KMS-11 (cell line): ENCODE results near the gene COG8.

Source experiments
- H2AFZ ChIP-seq: fragments of 200-600 bp; sonication (generic); 2 replicates; pipeline ENCODE4 v1.6.1; 2016; ENCODE audit warnings: antibody characterized with exemption, mixed run types, low read depth
- H3K27ac ChIP-seq: fragments of 200-600 bp; sonication (generic); 2 replicates; pipeline ENCODE4 v1.6.1; 2016; ENCODE audit warnings: mild to moderate bottlenecking, mixed run types
- H3K27me3 ChIP-seq: fragments of 200-600 bp; sonication (generic); 2 replicates; pipeline ENCODE4 v1.6.1; 2017; ENCODE audit warnings: mild to moderate bottlenecking, low read depth, mixed run types, moderate library complexity; ENCODE audit not compliant: insufficient read depth
- H3K36me3 ChIP-seq: fragments of 200-600 bp; sonication (generic); 2 replicates; pipeline ENCODE4 v1.6.1; 2017; ENCODE audit warnings: mild to moderate bottlenecking, mixed run types; ENCODE audit not compliant: insufficient read depth
- H3K4me1 ChIP-seq: fragments of 200-600 bp; sonication (generic); 2 replicates; pipeline ENCODE4 v1.6.1; 2016; ENCODE audit warnings: mild to moderate bottlenecking, low read depth, mixed run types; ENCODE audit not compliant: poor library complexity, severe bottlenecking
- H3K4me2 ChIP-seq: fragments of 200-600 bp; sonication (generic); 2 replicates; pipeline ENCODE4 v1.7.0; 2016; ENCODE audit warnings: mild to moderate bottlenecking, mixed run types
- H3K4me3 ChIP-seq: fragments of 200-600 bp; sonication (generic); IDR thresholded peaks from 2 replicates; pipeline ENCODE4 v1.6.1; 2017; ENCODE audit warnings: low read depth, low read length, mixed read lengths; ENCODE audit not compliant: insufficient read depth
- H3K79me2 ChIP-seq: fragments of 200-600 bp; sonication (generic); 2 replicates; pipeline ENCODE4 v1.6.1; 2016; ENCODE audit warnings: low read depth, mixed run types; ENCODE audit not compliant: insufficient read depth
- H3K9ac ChIP-seq: fragments of 200-600 bp; sonication (generic); 2 replicates; pipeline ENCODE4 v1.6.1; 2016; ENCODE audit warnings: mild to moderate bottlenecking, mixed run types
- H4K20me1 ChIP-seq: fragments of 200-600 bp; sonication (generic); 2 replicates; pipeline ENCODE4 v1.6.1; 2016; ENCODE audit warnings: mild to moderate bottlenecking, mixed run types; ENCODE audit not compliant: insufficient read depth
- TF ChIP-seq, protein P1 (sequence below): fragments of 200-600 bp; sonication (generic); conservative IDR thresholded peaks from 2 replicates; pipeline ENCODE4 v1.6.1; 2017; ENCODE audit warnings: low read depth, mild to moderate bottlenecking, antibody characterized with exemption, low read length, moderate library complexity, mixed read lengths

The COG8 gene

DNA sequence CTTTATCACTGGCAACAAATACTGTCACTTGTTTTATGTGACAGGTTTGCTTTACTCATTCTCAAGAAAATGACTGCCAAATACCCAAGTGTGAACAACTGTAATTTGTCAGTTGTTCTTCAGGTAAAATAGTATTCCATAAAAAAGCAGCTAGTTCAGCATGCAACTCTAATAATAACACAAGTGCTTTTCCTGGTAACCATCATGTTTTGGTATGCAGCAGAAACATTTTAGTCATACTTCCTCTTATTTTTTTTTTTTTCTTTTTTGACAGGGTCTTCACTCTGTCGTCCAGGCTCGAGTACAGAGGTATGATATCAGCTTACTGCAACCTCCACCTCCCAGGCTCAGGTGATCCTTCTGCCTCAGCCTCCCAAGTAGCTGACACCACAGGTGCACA, 41.9 kb upstream of the COG8 start:
- Histone ChIP-seq H3K27me3 (no peaks in the 10 kb centered on the region), H3K4me3 (no peak overlapping the region), H3K36me3 (no peaks in the 10 kb centered on the region; the same call in 1 of the 2 replicates), H2AFZ (no peak overlapping the region), H3K79me2 (peaks cover 29% of the 10 kb centered on the region), H3K4me1 (peaks cover 13% of the 10 kb centered on the region), H4K20me1 (no peaks in the 10 kb centered on the region), H3K27ac (no peak overlapping the region), H3K4me2 (no peak overlapping the region), H3K9ac (no peak overlapping the region)
- TF ChIP-seq, protein P1, sequence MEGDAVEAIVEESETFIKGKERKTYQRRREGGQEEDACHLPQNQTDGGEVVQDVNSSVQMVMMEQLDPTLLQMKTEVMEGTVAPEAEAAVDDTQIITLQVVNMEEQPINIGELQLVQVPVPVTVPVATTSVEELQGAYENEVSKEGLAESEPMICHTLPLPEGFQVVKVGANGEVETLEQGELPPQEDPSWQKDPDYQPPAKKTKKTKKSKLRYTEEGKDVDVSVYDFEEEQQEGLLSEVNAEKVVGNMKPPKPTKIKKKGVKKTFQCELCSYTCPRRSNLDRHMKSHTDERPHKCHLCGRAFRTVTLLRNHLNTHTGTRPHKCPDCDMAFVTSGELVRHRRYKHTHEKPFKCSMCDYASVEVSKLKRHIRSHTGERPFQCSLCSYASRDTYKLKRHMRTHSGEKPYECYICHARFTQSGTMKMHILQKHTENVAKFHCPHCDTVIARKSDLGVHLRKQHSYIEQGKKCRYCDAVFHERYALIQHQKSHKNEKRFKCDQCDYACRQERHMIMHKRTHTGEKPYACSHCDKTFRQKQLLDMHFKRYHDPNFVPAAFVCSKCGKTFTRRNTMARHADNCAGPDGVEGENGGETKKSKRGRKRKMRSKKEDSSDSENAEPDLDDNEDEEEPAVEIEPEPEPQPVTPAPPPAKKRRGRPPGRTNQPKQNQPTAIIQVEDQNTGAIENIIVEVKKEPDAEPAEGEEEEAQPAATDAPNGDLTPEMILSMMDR: no peak

DNA sequence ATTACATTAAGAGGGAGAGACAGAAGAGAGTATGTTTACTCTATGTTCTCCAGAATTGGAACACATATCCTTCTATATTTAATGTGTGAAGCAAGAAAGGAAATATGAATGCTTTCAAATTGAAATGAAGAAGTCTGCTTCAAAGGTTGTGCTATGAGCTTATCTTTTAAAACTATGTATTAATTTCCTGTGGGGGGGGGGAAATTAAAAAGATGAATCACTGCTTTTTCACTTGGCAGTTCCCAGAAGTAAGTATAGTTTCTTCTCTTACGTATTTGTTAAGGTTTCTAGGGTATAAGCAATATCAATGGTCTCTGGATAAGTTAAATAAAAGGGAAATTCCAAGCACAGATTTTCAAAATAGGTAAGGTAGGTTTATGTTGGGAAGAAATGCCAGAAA, 39.4 kb upstream of the COG8 start:
- Histone ChIP-seq H4K20me1 (no peaks in the 10 kb centered on the region), H3K36me3 (no peaks in the 10 kb centered on the region; the same call in 1 of the 2 replicates), H3K9ac (no peak overlapping the region), H3K27me3 (no peaks in the 10 kb centered on the region), H3K79me2 (peaks cover 14% of the 10 kb centered on the region; the same call in 1 of the 2 replicates), H3K27ac (no peak overlapping the region), H2AFZ (no peak overlapping the region), H3K4me2 (no peak overlapping the region), H3K4me3 (no peak overlapping the region), H3K4me1 (peaks cover 1% of the 10 kb centered on the region)
- TF ChIP-seq, protein P1: no peak

- no peaks in the 10 kb centered on the region; the same call in 1 of the 2 replicates for H3K36me3 ChIP-seq
- TF ChIP-seq, protein P1: no peak
- no peak overlapping the region for H3K4me2 ChIP-seq
- H4K20me1 ChIP-seq: no peaks in the 10 kb centered on the region
- H3K4me3 ChIP-seq: no peak overlapping the region
- H3K27ac ChIP-seq: no peak overlapping the region
- H3K9ac ChIP-seq: no peak overlapping the region
- H2AFZ ChIP-seq: no peak overlapping the region
- H3K27me3 ChIP-seq: no peaks in the 10 kb centered on the region
- H3K4me1 ChIP-seq: no peaks in the 10 kb centered on the region
- H3K79me2 ChIP-seq: peaks cover 7% of the 10 kb centered on the region; the same call in 1 of the 2 replicates
Measured at GRCh38 chr16:69378036-69378435, 38.7 kb upstream of the COG8 start.

- TF ChIP-seq, protein P1: no peak
- no peak overlapping the region for H3K27ac ChIP-seq
Measured at GRCh38 chr16:69376393-69377059, 37.2 kb upstream of the COG8 start.

More at GRCh38 chr16:69376393-69377059, 37.2 kb upstream of the COG8 start:
- Histone ChIP-seq H3K27me3 (no peaks in the 10 kb centered on the region), H4K20me1 (no peaks in the 10 kb centered on the region), H3K4me3 (no peak overlapping the region), H3K9ac (no peak overlapping the region), H3K79me2 (no peaks in the 10 kb centered on the region), H3K4me1 (no peaks in the 10 kb centered on the region), H3K36me3 (no peaks in the 10 kb centered on the region; the same call in 1 of the 2 replicates), H2AFZ (no peak overlapping the region), H3K4me2 (no peak overlapping the region)
